ENCODE measurements around the gene IGF2.
"Not testable (repeated sequence)": the region's sequence is repeated elsewhere in the genome, so short reads cannot be mapped to it uniquely, and the experiment has no call there.

DNA sequence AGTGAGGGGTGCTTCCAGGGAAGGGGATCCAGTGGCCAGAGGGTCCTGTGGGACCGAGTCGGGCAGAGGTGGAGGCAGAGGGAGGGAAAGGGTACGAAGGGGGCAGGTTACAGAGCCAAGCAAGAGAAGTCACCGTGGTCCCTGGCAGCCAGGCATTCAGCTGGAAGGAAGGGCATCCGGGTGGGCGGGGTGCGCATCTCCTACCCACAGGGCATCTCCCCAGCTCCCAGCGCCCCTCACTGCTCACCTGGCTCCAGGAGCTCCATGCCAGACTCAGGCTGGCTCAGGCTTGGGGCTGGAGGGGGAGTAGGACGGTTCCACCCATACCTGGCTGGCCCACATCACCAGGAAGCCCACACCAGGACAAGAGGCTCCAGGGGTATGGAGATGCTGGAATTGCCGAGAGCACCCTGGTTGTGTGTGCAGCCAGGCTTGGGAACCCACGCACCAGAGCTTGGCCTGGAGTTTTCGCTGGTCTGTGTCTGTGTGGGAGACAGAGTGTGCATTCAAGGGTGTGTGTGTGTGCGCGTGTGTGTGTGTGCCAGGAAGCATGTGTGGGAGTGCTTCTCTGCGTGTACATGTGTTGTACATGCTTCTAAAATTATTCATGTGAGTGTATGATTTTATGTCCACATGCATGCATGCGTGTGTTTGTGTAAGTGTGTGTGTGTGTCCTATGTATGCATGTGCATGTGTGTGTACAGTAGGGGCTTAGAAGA is 39.0 kb upstream of the IGF2 start:
- not testable (repeated sequence) for TF ChIP-seq POLR2AphosphoS5 (IDR thresholded peaks at IDR 0.05; ENCODE audit: insufficient read depth in 1 of 2, low read depth in 1 of 2); CTCF (IDR thresholded peaks at IDR 0.05); POLR2A (IDR thresholded peaks at IDR 0.05)

All from vagina (tissue), 2 donors.